Endothelial cell of umbilical vein (primary cell): Measurements from ENCODE around the gene MAPRE2. TPM values are rescaled to one million over a fixed set of nuclear protein-coding genes. Genes with fewer than 3 reads are reported as not detected.

ENCODE experiments used
- BruUV-seq: library from RNA; stranded (reverse); fragments of 400-500 nt; replicated peaks from 2 replicates; lab custom pipeline; 2021; lab: Mats Ljungman, UMichigan
- CTCF ChIA-PET: fragments of 300-600, 350-600 bp; sonication (Branson Sonifier 250); formaldehyde crosslinking; loops from one replicate; lab custom pipeline; 2021; ENCODE audit warnings: antibody characterized with exemption, inconsistent platforms; lab: Charles Lee
- POLR2A ChIA-PET: fragments of 300-600, 350-600 bp; sonication (Branson Sonifier 250); formaldehyde crosslinking; loops from one replicate; lab custom pipeline; 2021; ENCODE audit warnings: antibody characterized with exemption, inconsistent platforms; lab: Charles Lee
- DNase-seq: peaks from one replicate; pipeline ENCODE4 v3.0.0-alpha.2; 2011; ENCODE audit warnings: low read depth, low spot score
- FAIRE-seq: peaks from 2 replicates; lab custom pipeline; 2011; peaks lifted over from hg19 to GRCh38; lab: Jason Lieb, UNC
- H2AFZ ChIP-seq: 2 replicates; pipeline ENCODE4 v1.6.0; 2012; ENCODE audit warnings: low read depth, low read length, control low read depth, inconsistent platforms
- H3K27ac ChIP-seq: 2 replicates; pipeline ENCODE4 v1.5.1; 2011; ENCODE audit warnings: low read depth, mild to moderate bottlenecking, control low read depth, low read length, moderate library complexity; ENCODE audit not compliant: insufficient read depth
- H3K27me3 ChIP-seq, 2 experiments: 2 replicates each; pipeline versions ENCODE4 v1.6.0 to v1.6.1; 2011; ENCODE audit warnings: low read length in 2 of 2, mixed read lengths in 1 of 2; ENCODE audit not compliant: control insufficient read depth in 2 of 2, insufficient read depth in 2 of 2
- H3K36me3 ChIP-seq, 2 experiments: 2 replicates in 1 of 2; 3 replicates in 1 of 2; pipeline ENCODE4 v1.5.1; 2011; ENCODE audit warnings: low read length in 2 of 2, mild to moderate bottlenecking in 1 of 2, moderate library complexity in 1 of 2; ENCODE audit not compliant: control insufficient read depth in 2 of 2, insufficient read depth in 2 of 2; ENCODE audit errors: extremely low read depth in 1 of 2
- H3K4me1 ChIP-seq: 3 replicates; pipeline ENCODE4 v1.5.1; 2011; ENCODE audit warnings: mild to moderate bottlenecking, low read length; ENCODE audit not compliant: control insufficient read depth, insufficient read depth; ENCODE audit errors: extremely low read depth
- H3K4me2 ChIP-seq: 2 replicates; pipeline ENCODE4 v1.6.1; 2011; ENCODE audit warnings: low read length, control low read depth, mixed read lengths; ENCODE audit not compliant: insufficient read depth
- H3K4me3 ChIP-seq, 3 experiments: fragments of 200-600 bp in 1 of 3; sonication (generic), shearing (Covaris generic) in 1 of 3; replicated peaks in 1 of 3; 2 replicates each; pipeline ENCODE4 v1.5.1; 2011 to 2016; ENCODE audit warnings: control low read depth in 3 of 3, low read length in 3 of 3, mild to moderate bottlenecking in 2 of 3, inconsistent platforms in 1 of 3, low read depth in 1 of 3, moderate library complexity in 1 of 3; ENCODE audit not compliant: insufficient read depth in 1 of 3
- H3K79me2 ChIP-seq: 2 replicates; pipeline ENCODE4 v1.6.0; 2012; ENCODE audit warnings: low read length, inconsistent platforms; ENCODE audit not compliant: control insufficient read depth, insufficient read depth
- H3K9ac ChIP-seq: replicated peaks from 2 replicates; pipeline ENCODE3; 2011; ENCODE audit warnings: low read length, control low read depth; ENCODE audit not compliant: insufficient read depth; ENCODE audit errors: extremely low read depth
- H3K9me1 ChIP-seq: replicated peaks from 3 replicates; pipeline ENCODE4 v1.6.0; 2011; ENCODE audit warnings: mild to moderate bottlenecking, low read length; ENCODE audit not compliant: control insufficient read depth, insufficient read depth; ENCODE audit errors: extremely low read depth
- H3K9me3 ChIP-seq: replicated peaks from 2 replicates; pipeline ENCODE4 v1.5.1; 2012; ENCODE audit warnings: low read length, inconsistent platforms; ENCODE audit not compliant: control insufficient read depth, insufficient read depth
- H4K20me1 ChIP-seq: replicated peaks from 2 replicates; pipeline ENCODE3; 2011; ENCODE audit warnings: mild to moderate bottlenecking, low read length; ENCODE audit not compliant: control insufficient read depth, insufficient read depth; ENCODE audit errors: extremely low read depth
- EZH2 ChIP-seq: IDR thresholded peaks from 2 replicates; pipeline ENCODE4 v1.6.1; 2012; ENCODE audit warnings: borderline replicate concordance, low read depth, mild to moderate bottlenecking, moderate library complexity, low read length, inconsistent platforms; ENCODE audit not compliant: severe bottlenecking
- FOS ChIP-seq: IDR thresholded peaks from 2 replicates; pipeline ENCODE4 v1.6.1; 2011; ENCODE audit warnings: mild to moderate bottlenecking, low read length, moderate library complexity, borderline replicate concordance; ENCODE audit not compliant: insufficient read depth
- GATA2 ChIP-seq: IDR thresholded peaks from 2 replicates; pipeline ENCODE4 v1.7.0; 2011; ENCODE audit warnings: low read depth, mild to moderate bottlenecking, moderate library complexity, mixed read lengths, low read length; ENCODE audit not compliant: insufficient read length, insufficient read depth
- JUN ChIP-seq: IDR thresholded peaks from 2 replicates; pipeline ENCODE4 v1.6.1; 2011; ENCODE audit warnings: borderline replicate concordance, low read depth; ENCODE audit not compliant: insufficient read length, insufficient read depth
- MYC ChIP-seq: IDR thresholded peaks from one replicate; pipeline ENCODE4 v1.6.1; 2011; ENCODE audit warnings: mild to moderate bottlenecking, low read depth, low read length
- POLR2A ChIP-seq: IDR thresholded peaks from 2 replicates; pipeline ENCODE4 v1.6.1; 2012; ENCODE audit warnings: low read depth, mild to moderate bottlenecking, control low read depth, low read length
- POLR2AphosphoS5 ChIP-seq: IDR thresholded peaks from 2 replicates; pipeline ENCODE4 v1.6.1; 2012; ENCODE audit warnings: low read depth, mild to moderate bottlenecking, control low read depth, low read length, moderate library complexity; ENCODE audit not compliant: insufficient read depth
- dilution Hi-C: fragments of 300-500 bp; cut with MboI; formaldehyde crosslinking; loops from one replicate; pipeline ENCODE4 v1.15.0; 2019; ENCODE audit warnings: low sequenced_read_pairs; ENCODE audit not compliant: extremely low pct_ligation_motif_present
- intact Hi-C: fragments of 100-400 bp; cut with micrococcal nuclease; formaldehyde crosslinking; loops from one replicate; pipeline ENCODE4 v1.10.0; 2022
- polyA plus RNA-seq, 4 experiments: library from polyadenylated mRNA; depleted of rRNA in 3 of 4; stranded (reverse) in 3 of 4; unstranded in 1 of 4; fragments of >200 nt; gene quantifications; 2 replicates each; pipeline versions ENCODE4 v1.2.1 to v1.2.3, GENCODE V29; 2011 to 2012; ENCODE audit warnings: missing spikeins in 1 of 4
- total RNA-seq: library from RNA; stranded (reverse); gene quantifications from 2 replicates; pipeline ENCODE4 v1.2.3, GENCODE V29; 2021
- TF ChIP-seq, protein P1 (sequence below): IDR thresholded peaks from 2 replicates; pipeline ENCODE4 v1.6.1; 2011; ENCODE audit not compliant: insufficient read depth, insufficient read length
- TF ChIP-seq, protein P2 (sequence below), 2 donors: IDR thresholded peaks; 1 replicate in 1 of 2; 2 replicates in 1 of 2; pipeline ENCODE4 v1.5.1; 2011; ENCODE audit warnings: low read length in 2 of 2, mild to moderate bottlenecking in 2 of 2, moderate library complexity in 2 of 2, control low read depth in 1 of 2, inconsistent platforms in 1 of 2, low read depth in 1 of 2; ENCODE audit not compliant: insufficient read depth in 1 of 2; ENCODE audit errors: extremely low read depth in 1 of 2

The MAPRE2 gene
- total and polyA plus RNA-seq, 2 donors (not counting 3 experiments of a cell fraction or from before 2014, with no cell fraction given) = 117 to 148 TPM

DNA sequence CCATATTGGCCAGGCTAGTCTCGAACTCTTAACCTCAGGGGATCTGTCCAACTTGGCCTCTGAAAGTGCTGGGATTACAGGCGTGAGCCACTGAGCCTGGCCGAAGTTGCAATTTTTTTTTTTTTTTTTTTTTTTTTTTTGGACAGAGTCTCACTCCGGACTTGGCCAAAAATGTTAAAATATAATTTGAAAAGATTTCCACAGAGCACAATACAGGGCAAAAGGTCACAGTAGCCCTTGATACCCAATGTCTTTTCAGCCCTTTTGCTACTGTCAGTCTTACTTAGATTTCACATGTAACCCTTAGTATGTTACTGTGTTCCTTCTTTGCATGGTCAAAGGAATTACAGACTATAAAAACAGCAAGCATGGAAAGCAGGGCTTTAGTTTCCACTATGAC lies 42.6 kb upstream of the MAPRE2 start:
- Histone ChIP-seq H3K9me3 (no peaks in the 10 kb centered on the region), H3K9ac (no peak overlapping the region), H3K79me2 (no peaks in the 10 kb centered on the region), H2AFZ (no peak overlapping the region), H3K27me3 (peaks cover 0 to 3% of the 10 kb centered on the region in 2 experiments), H3K4me2 (no peak overlapping the region), H3K4me1 (no peaks in the 10 kb centered on the region), H4K20me1 (no peaks in the 10 kb centered on the region), H3K4me3 (no peak overlapping the region), H3K27ac (no peak overlapping the region), H3K36me3 (no peaks in the 10 kb centered on the region), H3K9me1 (no peaks in the 10 kb centered on the region)
- BruUV-seq = no TSS peak
- TF ChIP-seq FOS = no peak
- no peak for TF ChIP-seq POLR2A
- no peak for TF ChIP-seq JUN
- POLR2A ChIA-PET = no interaction called here
- dilution Hi-C loops = no loop called here
- no peak for FAIRE-seq
- CTCF ChIA-PET = interaction anchor here (3.1 kb wide), 1 partner anchor 145 kb away, joined by 12 read pairs; no protein-coding TSS in a partner anchor
- no peak for DNase-seq
- intact Hi-C loops = no loop called here

DNA sequence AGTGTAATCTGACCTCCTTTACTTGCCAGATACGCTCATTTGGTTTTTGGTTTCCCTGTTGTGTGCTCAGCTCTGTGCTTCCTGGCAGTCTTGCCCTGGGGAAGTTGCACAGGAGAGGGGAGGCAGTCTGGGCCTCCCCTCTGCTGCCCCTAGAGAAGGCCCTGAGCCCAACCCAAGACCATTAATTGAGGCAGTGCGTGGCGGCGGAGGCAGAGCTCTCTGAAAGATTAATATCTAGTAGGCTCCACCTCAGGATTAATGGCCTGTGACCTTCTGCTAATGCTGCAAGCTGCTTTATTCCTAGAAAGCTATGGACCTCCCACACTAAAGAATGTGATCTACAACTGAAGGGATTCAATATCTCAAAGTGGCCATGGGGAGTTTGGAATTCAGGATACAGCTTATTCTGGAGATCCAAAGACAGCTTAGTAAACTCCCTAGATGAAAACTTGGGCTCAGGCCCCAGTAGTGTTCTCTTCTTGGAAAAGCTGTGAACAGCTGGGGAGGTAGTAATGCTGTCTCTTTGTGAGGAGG lies 41.4 kb upstream of the MAPRE2 start:
- FAIRE-seq = no peak
- Histone ChIP-seq H3K79me2 (no peaks in the 10 kb centered on the region), H2AFZ (no peak overlapping the region), H4K20me1 (no peaks in the 10 kb centered on the region), H3K9me3 (no peaks in the 10 kb centered on the region), H3K4me3 (no peak overlapping the region), H3K27me3 (peaks cover 0 to 3% of the 10 kb centered on the region in 2 experiments), H3K4me1 (no peaks in the 10 kb centered on the region), H3K36me3 (no peaks in the 10 kb centered on the region), H3K4me2 (no peak overlapping the region), H3K27ac (no peak overlapping the region), H3K9ac (no peak overlapping the region), H3K9me1 (no peaks in the 10 kb centered on the region)
- CTCF ChIA-PET = interaction anchor here (0.8 to 3.1 kb wide), 4 partner anchors 12 to 143 kb away, joined by 3 to 12 read pairs (median 3); no protein-coding TSS in a partner anchor
- DNase-seq = no peak
- intact Hi-C loops = no loop called here
- dilution Hi-C loops = no loop called here
- TF ChIP-seq MYC = no peak
- TF ChIP-seq, protein P1, sequence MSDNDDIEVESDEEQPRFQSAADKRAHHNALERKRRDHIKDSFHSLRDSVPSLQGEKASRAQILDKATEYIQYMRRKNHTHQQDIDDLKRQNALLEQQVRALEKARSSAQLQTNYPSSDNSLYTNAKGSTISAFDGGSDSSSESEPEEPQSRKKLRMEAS = no peak
- TF ChIP-seq EZH2 = no peak
- no peak for TF ChIP-seq JUN
- TF ChIP-seq GATA2 = no peak
- TF ChIP-seq FOS = no peak
- no peak for TF ChIP-seq POLR2A
- TF ChIP-seq POLR2AphosphoS5 = no peak
- TF ChIP-seq, protein P2, sequence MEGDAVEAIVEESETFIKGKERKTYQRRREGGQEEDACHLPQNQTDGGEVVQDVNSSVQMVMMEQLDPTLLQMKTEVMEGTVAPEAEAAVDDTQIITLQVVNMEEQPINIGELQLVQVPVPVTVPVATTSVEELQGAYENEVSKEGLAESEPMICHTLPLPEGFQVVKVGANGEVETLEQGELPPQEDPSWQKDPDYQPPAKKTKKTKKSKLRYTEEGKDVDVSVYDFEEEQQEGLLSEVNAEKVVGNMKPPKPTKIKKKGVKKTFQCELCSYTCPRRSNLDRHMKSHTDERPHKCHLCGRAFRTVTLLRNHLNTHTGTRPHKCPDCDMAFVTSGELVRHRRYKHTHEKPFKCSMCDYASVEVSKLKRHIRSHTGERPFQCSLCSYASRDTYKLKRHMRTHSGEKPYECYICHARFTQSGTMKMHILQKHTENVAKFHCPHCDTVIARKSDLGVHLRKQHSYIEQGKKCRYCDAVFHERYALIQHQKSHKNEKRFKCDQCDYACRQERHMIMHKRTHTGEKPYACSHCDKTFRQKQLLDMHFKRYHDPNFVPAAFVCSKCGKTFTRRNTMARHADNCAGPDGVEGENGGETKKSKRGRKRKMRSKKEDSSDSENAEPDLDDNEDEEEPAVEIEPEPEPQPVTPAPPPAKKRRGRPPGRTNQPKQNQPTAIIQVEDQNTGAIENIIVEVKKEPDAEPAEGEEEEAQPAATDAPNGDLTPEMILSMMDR (IDR thresholded peaks at IDR 0.05; ENCODE audit: extremely low read depth in 1 of 2, insufficient read depth in 1 of 2, low read depth in 1 of 2, low read length in 2 of 2) = no peak
- POLR2A ChIA-PET = no interaction called here
- no TSS peak for BruUV-seq
